ENCODE measurements around the gene SST. TPM values are rescaled to one million over a fixed set of nuclear protein-coding genes. Genes with fewer than 3 reads are reported as not detected.

The SST gene
- total and polyA plus RNA-seq, 4 donors = not detected

- no peaks in the 10 kb centered on the region for H3K9me3 ChIP-seq (ENCODE audit: control insufficient read depth in 4 of 4, low read length in 3 of 4)
- DNase-seq (ENCODE audit: low spot score) = no peak
- H3K4me1 ChIP-seq (ENCODE audit: control insufficient read depth in 4 of 4, insufficient read depth in 4 of 4, low read length in 3 of 4) = peaks cover 2 to 23% (median 18%) of the 10 kb centered on the region in 4 donors
- no peaks in the 10 kb centered on the region for H3K27me3 ChIP-seq (ENCODE audit: control insufficient read depth in 4 of 4, insufficient read depth in 4 of 4, low read length in 3 of 4)
- H3K27ac ChIP-seq (ENCODE audit: low read depth in 1 of 2, low read length in 2 of 2) = no peak overlapping the region
- no peak overlapping the region for H3K9ac ChIP-seq (ENCODE audit: low read depth in 1 of 2, low read length in 2 of 2)
- H3K4me3 ChIP-seq (ENCODE audit: low read depth in 1 of 3, low read length in 3 of 3) = no peak overlapping the region
- peak in 1 of 2 donors; percentile 8 for TF ChIP-seq RXRA (IDR thresholded peaks at IDR 0.05)
- TF ChIP-seq CTCF (IDR thresholded peaks at IDR 0.05; ENCODE audit: low read depth, low read length, missing input control) = no peak
- WGBS = 77% methylated on average over 2 of the region's 2 CpGs
- H3K36me3 ChIP-seq (ENCODE audit: control insufficient read depth in 4 of 4, insufficient read depth in 3 of 4, low read depth in 1 of 4, low read length in 3 of 4) = no peaks in the 10 kb centered on the region
Measured at GRCh38 chr3:187641320-187642016, 28.7 kb downstream of the SST start.

GRCh38 chr3:187640569-187641059, 29.6 kb downstream of the SST start:
- Histone ChIP-seq H3K27me3 (ENCODE audit: control insufficient read depth in 4 of 4, insufficient read depth in 4 of 4, low read length in 3 of 4) (no peaks in the 10 kb centered on the region), H3K4me3 (ENCODE audit: low read depth in 1 of 3, low read length in 3 of 3) (no peak overlapping the region), H3K27ac (ENCODE audit: low read depth in 1 of 2, low read length in 2 of 2) (no peak overlapping the region), H3K9me3 (ENCODE audit: control insufficient read depth in 4 of 4, low read length in 3 of 4) (no peaks in the 10 kb centered on the region), H3K9ac (ENCODE audit: low read depth in 1 of 2, low read length in 2 of 2) (no peak overlapping the region), H3K4me1 (ENCODE audit: control insufficient read depth in 4 of 4, insufficient read depth in 4 of 4, low read length in 3 of 4) (peaks cover 2 to 27% (median 18%) of the 10 kb centered on the region in 4 donors), H3K36me3 (ENCODE audit: control insufficient read depth in 4 of 4, insufficient read depth in 3 of 4, low read depth in 1 of 4, low read length in 3 of 4) (no peaks in the 10 kb centered on the region)
- peak; percentile 7 for TF ChIP-seq MAX (IDR thresholded peaks at IDR 0.05)
- TF ChIP-seq CTCF (IDR thresholded peaks at IDR 0.05; ENCODE audit: low read depth, low read length, missing input control) = no peak
- TF ChIP-seq RXRA (IDR thresholded peaks at IDR 0.05) = peak in 1 of 2 donors; percentile 3
- no peak for TF ChIP-seq FOXA1 (IDR thresholded peaks at IDR 0.05)
- no peak for TF ChIP-seq GABPA (IDR thresholded peaks at IDR 0.05 in 1 of 2, conservative IDR thresholded peaks at IDR 0.05 in 1 of 2)
- WGBS = 50% methylated on average over 2 of the region's 2 CpGs
- DNase-seq (ENCODE audit: low spot score) = no peak

- Histone ChIP-seq H3K36me3 (ENCODE audit: control insufficient read depth in 4 of 4, insufficient read depth in 3 of 4, low read depth in 1 of 4, low read length in 3 of 4) (no peaks in the 10 kb centered on the region), H3K4me1 (ENCODE audit: control insufficient read depth in 4 of 4, insufficient read depth in 4 of 4, low read length in 3 of 4) (peaks cover 2 to 27% (median 18%) of the 10 kb centered on the region in 4 donors), H3K27me3 (ENCODE audit: control insufficient read depth in 4 of 4, insufficient read depth in 4 of 4, low read length in 3 of 4) (no peaks in the 10 kb centered on the region), H3K27ac (ENCODE audit: low read depth in 1 of 2, low read length in 2 of 2) (no peak overlapping the region), H3K9ac (ENCODE audit: low read depth in 1 of 2, low read length in 2 of 2) (no peak overlapping the region), H3K4me3 (ENCODE audit: low read depth in 1 of 3, low read length in 3 of 3) (no peak overlapping the region), H3K9me3 (ENCODE audit: control insufficient read depth in 4 of 4, low read length in 3 of 4) (no peaks in the 10 kb centered on the region)
- no peak for DNase-seq (ENCODE audit: low spot score)
- whole genome bisulfite sequencing = 29% methylated on average over 5 of the region's 5 CpGs
- TF ChIP-seq FOXA2 (IDR thresholded peaks at IDR 0.05) = peak; percentile 75
- TF ChIP-seq FOXA1 (IDR thresholded peaks at IDR 0.05) = peak; percentile 50
- no peak for TF ChIP-seq EGR1 (IDR thresholded peaks at IDR 0.05; ENCODE audit: low read depth in 2 of 2)
- TF ChIP-seq YY1 (IDR thresholded peaks at IDR 0.05) = peak; percentile 29
- TF ChIP-seq GABPA (IDR thresholded peaks at IDR 0.05 in 1 of 2, conservative IDR thresholded peaks at IDR 0.05 in 1 of 2) = no peak
- TF ChIP-seq MAX (IDR thresholded peaks at IDR 0.05) = peak; percentile 40
- peak in 1 of 2 donors; percentile 76 for TF ChIP-seq RXRA (IDR thresholded peaks at IDR 0.05)
- no peak for TF ChIP-seq ATF3 (IDR thresholded peaks at IDR 0.05)
- TF ChIP-seq JUND (IDR thresholded peaks at IDR 0.05) = peak in 1 of 2 donors; percentile 64
- no peak for TF ChIP-seq CTCF (IDR thresholded peaks at IDR 0.05; ENCODE audit: low read depth, low read length, missing input control)
- no peak for TF ChIP-seq TAF1 (conservative IDR thresholded peaks at IDR 0.05)
- no peak for TF ChIP-seq RAD21 (IDR thresholded peaks at IDR 0.05)
- TF ChIP-seq SP1 (IDR thresholded peaks at IDR 0.05) = no peak
- TF ChIP-seq ZBTB33 (IDR thresholded peaks at IDR 0.05) = peak; percentile 59
- TF ChIP-seq NR2F2 (IDR thresholded peaks at IDR 0.05) = no peak
Measured at GRCh38 chr3:187639927-187640568, 30.1 kb downstream of the SST start.

Measured in liver (tissue), 9 donors.